ENCODE measurements around the gene MRGPRG.

Gene MRGPRG

GRCh38 chr11:3225826-3226750, 7.5 kb upstream of the MRGPRG start:
- DNase-seq (ENCODE audit: low read depth in 2 of 2): no peak

- DNase-seq (ENCODE audit: low read depth in 2 of 2): no peak
Measured at GRCh38 chr11:3225159-3225758, 6.6 kb upstream of the MRGPRG start.

DNA sequence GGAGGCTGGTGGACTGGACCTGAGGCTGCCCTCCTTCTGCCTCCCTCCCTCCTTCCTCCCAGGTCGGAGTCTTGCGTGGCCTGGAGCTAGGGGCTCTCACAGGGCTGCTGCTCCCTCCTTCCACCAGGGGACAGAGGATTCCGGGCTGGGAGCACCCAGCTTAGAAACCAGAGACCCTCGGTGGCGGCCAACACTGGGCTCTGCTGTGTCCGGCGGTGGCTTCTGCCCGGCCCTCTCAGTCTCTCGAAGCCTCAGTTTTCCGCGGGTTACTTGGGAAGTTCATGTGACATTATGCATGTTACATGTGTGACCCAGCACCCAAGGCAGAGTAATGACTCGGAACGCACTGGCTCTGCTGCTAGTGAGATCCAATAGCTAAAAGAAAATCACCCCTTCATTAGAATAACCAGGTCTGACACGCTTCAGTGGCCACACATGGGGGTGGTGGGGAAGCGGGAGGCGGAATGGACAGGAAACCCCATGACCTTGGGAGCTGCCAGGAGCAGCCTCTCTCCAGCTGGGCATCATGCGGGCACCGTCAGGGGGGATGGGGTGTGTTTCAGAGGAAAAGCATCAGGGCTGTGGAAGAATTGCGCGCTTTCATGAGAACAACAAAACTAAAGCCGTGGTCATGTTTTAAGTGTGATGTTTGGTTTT, 5.9 kb upstream of the MRGPRG start:
- no peak for DNase-seq (ENCODE audit: low read depth in 2 of 2)

DNA sequence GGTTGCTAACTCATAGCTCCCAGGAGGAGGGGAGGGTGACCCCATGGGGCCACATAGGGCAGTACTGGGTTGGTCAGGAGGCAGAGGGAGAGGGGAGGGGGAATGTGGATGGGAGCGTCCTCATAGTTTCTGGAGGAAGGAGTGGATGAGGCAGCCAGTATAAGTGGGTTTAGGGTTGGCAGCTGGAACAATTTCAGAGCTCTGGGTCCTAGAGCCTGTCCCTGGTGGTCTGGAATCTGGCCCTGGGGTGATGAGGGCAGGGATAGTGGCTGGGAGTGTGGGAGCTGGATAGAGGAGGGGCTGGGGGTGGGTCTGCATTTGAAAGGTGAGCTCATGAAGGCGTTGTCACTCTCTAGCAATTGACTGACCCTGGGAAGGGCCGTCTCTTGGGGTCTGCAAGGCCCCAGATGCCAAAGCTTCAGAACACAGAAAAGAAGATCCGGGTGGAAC, 5.3 kb upstream of the MRGPRG start:
- no peak for DNase-seq (ENCODE audit: low read depth in 2 of 2)

GRCh38 chr11:3222941-3223915, 4.6 kb upstream of the MRGPRG start:
- DNase-seq (ENCODE audit: low read depth in 2 of 2): no peak

GRCh38 chr11:3222003-3222855, 3.6 kb upstream of the MRGPRG start:
- no peak for DNase-seq (ENCODE audit: low read depth in 2 of 2)

DNA sequence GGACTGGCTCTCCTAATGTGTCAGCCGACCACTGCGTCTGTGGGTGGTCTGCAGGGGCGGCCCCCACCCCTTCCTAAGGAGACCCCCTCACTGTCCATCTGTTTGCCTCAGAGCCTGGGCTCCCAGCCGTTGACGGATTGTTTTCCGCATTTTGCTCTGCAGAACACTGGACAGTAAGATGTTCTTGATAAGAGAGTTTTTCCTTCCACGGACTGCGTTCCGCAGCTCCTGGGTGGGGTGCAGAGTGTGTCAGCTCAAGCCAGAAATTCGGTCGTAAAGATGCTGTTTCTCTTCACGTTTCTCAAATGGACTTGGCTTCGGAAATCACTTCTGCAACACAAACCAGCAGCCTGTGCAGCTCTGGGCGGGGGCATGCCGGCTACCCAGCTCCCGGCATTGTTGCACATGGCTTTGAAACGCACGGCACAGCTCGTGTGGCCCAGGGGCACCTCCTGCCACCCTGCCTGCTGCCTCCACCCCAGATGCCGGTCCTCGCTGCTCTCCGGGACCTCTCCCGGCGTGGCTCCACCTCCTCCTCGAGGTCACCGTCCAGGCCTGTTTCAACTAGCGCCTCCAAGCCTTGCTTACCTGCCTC, 2.9 kb upstream of the MRGPRG start:
- DNase-seq (ENCODE audit: low read depth in 2 of 2): no peak

DNA sequence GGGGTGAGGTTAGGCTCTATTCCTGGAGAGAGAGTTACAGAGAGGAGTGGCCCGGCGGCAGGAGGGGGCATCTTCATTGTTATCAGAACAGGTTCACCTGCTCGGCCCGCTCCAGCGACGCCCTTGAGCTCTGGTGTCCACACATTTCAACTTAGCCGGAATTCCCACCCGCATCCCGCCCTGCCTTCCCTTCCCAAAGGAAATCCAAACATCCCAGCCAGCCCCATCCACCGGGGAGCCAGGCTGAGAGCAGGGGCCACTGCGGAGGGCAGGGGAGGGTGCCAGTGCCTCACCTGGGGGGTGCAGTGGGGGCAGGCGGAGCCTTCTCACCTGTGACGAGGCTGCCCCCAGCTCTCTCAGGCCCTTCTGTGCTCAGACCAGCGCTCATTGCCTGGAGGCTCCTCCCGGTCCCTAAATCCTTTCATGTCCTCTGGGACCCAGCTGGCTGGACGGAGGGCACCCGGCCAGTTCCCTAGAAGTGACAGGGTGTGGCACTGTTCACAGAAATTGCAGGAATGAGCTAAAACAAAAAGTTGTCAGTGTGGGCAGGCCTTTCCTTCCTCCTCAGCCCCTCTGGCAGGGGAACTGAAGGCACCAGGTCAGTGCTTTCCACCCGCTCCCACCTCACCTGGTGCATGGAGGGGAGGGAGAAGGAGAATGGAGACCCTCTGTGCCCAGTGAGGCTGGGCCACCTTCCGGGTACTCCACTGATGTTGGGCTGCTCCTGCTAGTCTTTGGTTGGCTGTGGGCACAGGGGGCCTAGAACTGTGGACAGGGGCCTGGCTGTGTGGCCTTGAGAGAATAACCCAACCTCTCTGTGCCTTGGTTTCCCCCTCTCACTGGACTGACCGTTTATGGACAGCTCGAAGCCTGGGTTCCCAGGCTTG, 2.2 kb upstream of the MRGPRG start:
- no peak for DNase-seq (ENCODE audit: low read depth in 2 of 2)

GRCh38 chr11:3220101-3220500, 1.5 kb upstream of the MRGPRG start:
- DNase-seq (ENCODE audit: low read depth in 2 of 2): no peak

DNA sequence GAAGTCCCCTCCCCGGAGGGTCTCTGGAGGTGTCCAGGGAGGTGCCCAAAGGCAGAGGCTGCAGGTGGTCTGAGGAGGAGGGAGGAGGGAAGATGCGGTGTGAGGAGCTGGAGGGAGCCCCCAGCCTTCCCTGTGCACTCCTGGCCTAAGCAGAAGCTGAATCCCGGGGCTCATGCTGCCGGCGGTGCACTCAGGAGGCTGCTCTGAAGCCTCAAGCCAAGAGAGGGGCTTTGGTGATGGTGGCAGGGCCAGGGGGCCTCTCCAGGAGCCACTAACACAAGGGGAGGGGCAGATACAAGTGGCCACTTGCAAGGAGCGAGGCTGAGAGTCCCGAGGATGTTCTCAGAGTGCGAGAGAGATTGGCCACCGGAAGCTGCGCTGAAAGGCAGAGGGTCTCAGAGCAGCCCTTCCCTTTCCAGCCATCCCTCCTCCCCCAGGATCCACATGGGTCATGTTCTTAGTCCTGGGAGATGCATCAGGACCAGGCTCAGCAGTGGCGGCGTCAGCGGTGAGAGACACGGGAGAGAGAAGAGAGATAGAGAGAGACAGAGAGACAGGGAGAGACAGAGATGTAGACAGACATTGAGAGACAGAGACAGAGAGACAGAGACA, 774 bp upstream of the MRGPRG start:
- no peak for DNase-seq (ENCODE audit: low read depth in 2 of 2)

DNA sequence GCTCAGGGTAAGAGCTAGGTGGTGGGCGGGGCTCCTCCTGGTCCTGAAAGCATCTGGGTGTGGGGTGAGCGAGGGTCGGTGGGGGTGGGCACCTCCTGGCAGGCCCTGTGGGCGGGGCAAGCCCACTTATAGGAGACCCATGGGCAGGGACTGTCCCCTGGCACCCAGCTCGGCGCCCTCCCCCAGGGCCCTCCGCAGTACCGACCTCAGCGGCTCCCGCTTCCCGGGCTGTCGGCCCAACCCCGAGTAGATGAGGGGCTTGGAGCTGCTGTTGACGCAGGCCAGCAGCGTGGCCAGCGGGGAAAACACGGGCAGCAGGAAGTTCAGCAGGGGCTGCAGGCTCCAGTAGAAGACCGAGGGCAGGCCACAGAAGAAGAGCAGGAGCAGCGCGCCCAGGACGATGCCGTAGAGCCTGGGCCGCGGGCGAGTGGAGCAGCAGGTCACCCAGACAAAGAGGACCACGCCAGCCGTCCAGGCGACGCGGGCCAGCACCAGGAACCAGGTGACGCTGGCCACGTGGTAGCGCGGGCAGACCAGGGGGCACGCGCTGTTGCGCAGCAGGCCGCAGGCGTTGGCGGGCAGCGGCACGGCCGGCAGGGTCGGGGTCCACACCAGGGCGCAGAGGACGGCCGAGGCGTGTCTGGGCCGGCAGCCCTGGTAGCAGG, 663 bp downstream of the MRGPRG start:
- no peak for DNase-seq (ENCODE audit: low read depth in 2 of 2)

DNA sequence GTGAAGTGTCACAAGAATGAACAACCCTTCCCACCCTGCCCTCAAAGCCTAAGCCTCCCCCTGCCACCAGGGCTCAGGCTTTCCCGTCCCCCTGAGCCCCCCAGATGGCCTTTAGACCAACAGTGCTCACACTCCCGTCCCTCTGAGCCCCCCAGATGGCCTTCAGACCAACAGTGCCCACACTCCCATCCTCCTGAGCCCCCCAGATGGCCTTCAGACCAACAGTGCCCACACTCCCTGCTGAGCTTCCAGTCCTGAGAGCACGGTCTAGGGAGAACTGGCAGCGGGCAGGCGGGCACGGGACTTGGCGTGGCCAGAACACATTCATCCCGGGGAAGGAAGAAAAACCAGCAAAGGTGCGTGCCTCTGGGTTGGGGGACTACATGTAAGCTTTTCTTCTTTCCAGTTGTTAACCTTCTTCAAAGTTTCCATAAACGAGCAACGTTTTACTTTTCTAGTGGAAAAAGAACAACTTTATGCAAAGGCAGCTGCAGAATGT, 2.5 kb downstream of the MRGPRG start:
- no peak for DNase-seq (ENCODE audit: low read depth in 2 of 2)

DNA sequence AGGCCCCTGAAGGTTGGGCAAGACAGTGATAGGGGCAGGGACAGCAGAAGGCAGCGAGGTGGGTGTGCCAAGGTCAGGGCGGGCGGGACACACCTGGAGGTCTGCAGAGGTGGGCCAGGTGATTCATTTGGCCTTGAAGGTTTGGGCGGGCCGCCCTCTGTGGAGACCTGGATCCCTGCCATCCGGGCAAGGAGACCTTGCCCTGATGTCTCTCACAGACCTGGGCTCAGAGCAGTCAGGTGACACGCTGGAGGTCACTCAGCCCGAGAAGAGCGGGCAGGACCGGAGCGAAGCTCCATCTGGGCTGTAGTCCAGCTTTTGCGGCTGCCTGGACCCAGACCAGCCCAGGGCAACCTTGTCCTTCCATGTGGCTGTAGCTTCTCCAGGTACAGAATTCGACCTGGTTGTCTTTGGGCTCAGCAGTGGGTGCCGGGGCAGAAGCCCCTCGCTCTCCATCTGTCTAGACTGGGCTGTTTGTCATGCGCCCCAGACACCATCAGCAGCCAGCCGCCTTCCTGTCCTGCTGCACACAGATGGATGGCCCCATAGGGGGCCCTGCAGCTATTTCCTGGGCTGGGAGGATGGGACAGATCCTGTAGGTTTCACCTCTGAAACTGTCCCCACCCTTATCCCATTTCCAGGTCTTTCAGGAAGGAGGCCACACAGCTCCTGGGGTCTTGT, 3.1 kb downstream of the MRGPRG start:
- DNase-seq (ENCODE audit: low read depth in 2 of 2): no peak

- DNase-seq (ENCODE audit: low read depth in 2 of 2): no peak
Measured at GRCh38 chr11:3214420-3214699, 4.3 kb downstream of the MRGPRG start.

DNA sequence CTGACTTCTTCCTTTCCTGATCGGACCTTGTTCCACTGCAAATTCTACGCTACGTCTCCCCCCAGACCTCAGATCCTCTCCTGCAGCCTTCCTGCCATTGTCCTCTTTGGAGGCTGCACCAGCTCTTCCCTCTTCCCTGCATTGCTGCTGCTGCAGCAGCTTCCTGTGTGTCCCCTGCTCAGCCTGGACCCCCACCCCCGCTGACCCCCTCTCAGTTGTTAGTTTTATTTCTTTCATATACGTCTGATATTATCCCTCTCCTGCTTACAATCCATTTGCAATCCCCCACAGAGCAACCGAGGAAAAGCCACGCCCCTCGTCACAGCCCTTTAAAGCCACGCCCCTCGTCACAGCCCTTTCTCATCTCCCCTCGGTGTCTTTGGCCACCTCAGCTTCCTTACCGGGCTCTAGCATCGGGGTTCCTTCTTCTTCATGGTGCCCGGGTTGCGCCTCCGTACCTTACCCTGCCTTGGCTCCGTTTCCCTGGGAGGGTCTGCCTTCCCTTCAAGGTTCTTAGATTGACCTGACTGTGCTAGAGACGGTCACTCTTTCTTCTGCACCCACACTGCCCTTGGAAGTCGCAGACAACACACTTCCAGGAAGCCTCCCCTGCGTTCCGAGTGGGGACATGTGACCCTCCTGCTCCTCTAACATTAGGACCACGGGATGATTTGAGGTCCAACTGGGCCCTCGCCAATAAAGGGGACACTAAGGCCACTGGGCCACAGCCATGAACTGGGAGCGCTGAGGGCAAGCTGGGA, 4.8 kb downstream of the MRGPRG start:
- DNase-seq (ENCODE audit: low read depth in 2 of 2): no peak

DNA sequence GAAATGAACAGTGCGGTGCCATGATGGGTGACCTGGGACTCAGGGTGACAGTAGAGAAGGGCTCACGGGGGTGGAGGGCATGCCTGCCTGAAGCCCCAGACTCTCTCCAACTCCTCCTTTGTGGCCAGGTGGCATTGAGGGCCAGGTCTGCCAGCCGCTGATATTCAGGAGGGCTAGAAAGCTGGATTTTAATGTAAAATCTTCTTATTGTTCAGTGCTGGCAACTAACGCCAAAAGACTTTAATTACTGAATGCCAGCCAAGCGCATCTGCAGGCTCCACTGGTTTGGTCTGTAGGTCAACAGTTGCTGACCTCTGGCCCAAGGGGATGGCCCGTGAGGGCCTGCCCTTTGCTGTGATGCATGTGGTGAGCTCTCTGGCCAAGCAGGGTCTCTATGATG, 10.3 kb downstream of the MRGPRG start:
- no peak for DNase-seq (ENCODE audit: low read depth in 2 of 2)

Measured in stimulated activated CD8-positive, alpha-beta memory T cell treated with anti-CD3 and anti-CD28 coated beads, Interleukin-15, amount 100 ng/mL, for 4 hours (primary cell).